HG02588 (cell line): ENCODE results near the gene SPSB4.
"Not testable (repeated sequence)": the region's sequence is repeated elsewhere in the genome, so short reads cannot be mapped to it uniquely, and the experiment has no call there.

Source experiments
- ATAC-seq: cut with Tn5 transposase; IDR thresholded peaks from one replicate; pipeline ENCODE4 v1.9.1; 2021; ENCODE audit warnings: mild to moderate bottlenecking, moderate library complexity; ENCODE audit not compliant: unreplicated experiment

The SPSB4 gene

DNA sequence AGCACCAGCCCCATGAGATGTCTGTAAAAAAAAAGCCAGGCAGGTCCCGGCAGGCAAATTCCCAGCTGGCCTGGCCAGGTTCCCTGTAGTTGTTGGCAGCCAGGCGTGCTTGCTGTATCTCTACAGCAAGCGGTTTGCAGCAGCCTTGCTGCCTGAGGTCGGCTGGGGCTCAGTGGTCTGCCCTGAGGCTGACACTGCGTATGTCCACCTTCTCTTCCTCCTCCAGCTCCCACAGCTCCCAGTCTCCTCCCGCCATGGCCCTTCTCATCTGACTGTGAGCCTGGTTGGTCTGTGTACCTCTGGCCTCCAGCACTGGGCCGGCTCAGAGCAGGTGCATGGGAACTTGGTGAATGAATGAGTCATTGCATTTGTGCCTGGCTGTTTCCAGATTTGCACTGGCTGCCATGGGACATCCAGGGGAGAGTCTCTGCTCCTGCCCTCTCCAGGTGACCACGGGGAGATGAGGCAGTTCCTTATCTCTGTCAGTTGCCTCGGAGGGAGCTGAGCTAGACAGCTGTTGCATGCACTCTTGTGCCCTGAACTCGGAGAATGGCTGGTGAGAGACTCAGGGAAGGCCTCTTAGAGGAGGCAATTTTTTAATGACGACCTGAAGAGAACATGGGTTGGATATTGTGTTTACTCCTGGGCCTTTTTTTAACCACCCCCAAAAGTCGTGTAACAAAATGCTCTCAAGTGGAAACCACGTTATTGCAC is 43.0 kb downstream of the SPSB4 start:
- ATAC-seq = no peak

DNA sequence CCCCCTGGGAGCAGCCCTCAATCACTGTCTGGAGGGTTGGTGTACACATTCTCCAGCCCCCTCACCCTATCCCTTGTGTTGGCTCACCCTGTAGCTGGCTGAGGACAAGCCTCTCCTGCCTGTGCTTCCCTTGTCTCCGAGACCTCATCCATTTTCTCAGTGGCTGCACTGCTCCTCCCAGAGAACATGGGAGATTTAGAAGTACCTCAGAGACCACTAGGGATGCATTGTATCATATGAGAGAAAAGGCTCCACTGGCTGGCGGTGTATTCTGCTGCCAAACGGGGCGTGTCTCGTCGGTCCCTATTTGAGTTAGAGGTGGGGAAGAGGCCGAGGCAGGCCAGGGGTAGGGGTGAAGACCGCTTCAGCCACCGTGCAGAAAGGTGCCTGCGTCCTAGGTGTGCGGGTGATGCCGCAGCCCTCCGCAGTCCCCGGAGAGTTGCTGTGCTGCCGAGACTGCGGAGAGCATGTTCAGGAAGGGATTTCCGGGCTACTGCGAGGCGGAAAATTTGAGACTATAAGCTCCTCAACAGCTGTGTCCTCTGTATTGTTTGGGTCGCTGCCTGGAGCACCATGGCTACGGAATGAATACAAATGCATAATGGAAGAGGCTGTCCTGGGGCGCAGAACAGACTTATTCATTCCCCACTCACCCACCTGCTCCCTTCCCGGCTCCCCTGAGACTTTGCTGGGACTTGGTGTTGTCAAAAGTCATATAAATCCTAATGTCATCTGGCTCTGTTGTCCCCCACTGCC is 43.8 kb downstream of the SPSB4 start:
- no peak for ATAC-seq

DNA sequence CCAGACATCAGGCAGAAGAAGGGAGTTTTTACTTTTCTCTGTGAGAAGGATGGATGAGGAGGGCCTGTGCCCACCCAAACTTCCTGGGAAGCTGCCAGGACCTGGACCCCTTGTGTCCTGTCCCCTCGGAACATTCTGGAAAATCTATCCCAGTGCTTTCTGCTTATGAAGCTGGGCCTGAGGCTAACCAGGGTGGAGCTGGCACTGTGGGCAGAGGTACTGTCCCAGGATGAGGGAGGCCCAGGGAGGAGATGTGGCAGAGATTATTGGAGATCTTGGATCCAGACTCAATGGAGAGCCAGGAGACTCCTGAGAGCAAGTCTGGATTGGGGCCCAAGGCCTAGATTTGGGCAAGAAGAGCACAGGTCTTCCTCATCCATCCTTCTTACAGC is 44.4 kb downstream of the SPSB4 start:
- ATAC-seq = no peak

DNA sequence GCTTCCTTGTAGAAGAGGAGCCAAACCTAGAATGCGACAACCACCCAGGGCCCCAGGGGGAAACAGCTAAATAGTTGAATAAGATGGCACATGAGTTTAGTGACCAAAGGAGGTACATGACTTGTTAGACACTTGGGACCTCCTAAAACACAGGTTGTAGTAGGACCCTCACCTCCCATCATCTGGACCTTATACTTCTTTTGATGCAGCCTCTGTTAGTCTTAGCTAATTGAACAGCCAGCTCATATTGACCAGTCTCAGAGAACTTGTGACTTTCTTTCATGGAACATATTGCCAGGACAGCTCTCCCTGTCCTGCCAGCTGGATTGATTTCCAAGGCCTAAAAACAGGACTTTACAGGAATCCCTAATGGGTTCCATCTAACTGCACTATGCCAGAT is 45.0 kb downstream of the SPSB4 start:
- ATAC-seq = no peak

DNA sequence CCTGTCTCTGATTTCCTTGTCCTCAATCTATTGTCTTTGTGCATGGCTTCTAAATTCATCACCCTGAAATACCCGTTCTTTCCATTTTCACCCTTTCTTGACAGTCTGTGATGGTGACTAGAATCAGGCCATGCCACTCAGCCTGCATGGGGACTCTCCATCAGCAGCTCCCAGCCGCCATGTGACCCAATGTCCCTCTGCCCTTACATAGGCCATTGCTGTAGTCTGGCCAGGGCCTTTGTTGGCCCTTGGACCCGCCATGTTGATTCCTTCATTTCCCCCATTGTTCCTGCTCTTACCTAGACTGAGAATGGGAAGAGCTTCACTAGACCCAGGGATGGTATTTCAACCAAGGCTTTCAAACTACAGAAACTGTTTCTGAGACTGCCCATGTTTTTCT is 45.8 kb downstream of the SPSB4 start:
- ATAC-seq = no peak

DNA sequence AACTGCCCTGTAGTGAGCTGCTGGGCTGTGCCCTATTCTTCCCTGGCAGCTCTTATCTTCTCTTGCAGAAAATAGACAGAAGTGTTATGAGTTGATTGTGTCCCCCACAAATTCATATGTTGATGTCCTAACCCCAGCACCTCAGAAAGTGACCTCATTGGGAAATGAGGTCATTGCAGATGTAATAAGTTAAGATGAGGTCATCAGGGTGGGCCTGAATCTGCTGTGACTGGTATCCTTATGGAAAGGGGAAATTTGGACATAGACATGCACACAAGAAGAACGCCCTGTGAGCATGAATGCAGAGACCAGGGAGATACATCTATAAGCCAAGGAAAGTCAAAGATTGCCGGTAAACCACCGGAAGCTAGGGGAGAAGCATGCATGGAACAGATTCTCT is 49.0 kb downstream of the SPSB4 start:
- ATAC-seq = no peak

DNA sequence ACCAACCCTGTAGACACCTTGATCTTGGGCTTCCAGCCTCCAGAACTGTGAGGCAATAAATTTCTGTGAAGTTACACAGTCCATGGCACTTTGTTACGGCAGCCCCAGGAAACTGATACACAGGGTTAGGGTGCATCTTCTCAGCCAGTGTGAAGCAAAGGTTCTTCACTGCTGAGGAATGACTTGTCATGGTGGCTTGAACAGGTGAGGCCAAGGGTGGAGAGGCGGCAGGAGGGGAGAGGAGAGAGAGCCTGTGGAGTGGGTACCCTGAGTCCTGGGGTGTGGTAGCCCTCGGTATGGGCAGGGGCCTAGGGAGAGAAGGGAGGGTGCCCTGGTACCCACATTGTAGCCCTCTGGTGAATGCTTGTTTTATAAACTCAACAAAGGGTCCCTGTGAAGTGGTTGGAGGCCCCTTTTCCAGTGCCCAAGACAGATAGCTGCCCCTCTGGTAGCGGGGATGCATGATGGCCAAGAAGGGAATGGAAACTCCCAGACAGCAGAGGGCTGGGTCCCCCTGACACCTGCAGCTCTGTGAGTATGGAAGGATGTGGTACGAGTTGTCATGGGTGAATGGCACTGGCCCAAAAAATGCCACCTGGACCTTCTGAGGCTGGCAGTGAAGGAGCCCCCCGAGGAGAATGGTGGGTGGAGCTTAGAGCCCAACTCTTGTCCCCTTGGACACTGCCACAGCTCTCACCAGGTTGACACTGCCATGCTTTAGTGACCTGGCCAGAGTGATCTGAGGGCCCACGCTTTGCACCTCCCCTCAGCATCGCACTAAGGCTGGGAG is 49.6 kb downstream of the SPSB4 start:
- no peak for ATAC-seq

DNA sequence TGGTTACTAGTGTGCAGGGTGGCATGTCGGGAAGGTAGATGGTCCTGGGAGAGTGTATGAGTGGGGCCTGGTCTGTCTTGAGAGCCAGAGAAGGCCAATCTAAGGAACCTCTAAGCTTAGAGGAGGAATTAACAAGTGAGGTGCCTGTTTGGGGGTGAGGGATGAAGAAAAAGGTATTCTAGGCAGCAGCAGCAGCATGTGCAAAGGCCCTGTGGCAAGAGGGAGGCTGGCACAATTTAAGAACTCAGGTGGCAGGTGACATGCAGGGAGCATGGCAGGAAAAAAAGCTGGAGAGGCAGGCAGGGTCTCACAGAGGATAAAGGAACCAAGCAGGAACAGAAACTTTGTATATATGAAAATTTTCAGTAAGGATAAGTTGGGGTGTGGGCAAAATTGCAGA is 51.2 kb downstream of the SPSB4 start:
- no peak for ATAC-seq

DNA sequence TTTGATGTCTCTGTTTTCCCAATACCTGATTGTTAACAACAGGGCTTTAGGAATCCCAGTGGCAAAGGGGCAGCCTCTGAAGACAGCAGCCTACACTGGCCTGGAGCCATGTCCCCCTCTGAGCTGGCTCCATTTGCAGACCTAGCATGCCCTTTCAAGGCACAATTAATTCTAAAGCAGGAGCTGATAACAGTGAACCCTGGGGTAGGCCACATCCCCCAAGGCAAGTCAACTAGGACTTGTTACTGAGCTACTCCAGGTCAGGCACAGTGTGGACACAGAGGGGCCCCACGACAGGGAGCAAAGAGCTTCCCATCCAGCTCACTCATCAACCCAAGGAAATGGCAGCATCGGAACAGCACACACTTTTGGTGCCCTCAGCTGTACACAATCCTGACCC is 51.9 kb downstream of the SPSB4 start:
- ATAC-seq = no peak

DNA sequence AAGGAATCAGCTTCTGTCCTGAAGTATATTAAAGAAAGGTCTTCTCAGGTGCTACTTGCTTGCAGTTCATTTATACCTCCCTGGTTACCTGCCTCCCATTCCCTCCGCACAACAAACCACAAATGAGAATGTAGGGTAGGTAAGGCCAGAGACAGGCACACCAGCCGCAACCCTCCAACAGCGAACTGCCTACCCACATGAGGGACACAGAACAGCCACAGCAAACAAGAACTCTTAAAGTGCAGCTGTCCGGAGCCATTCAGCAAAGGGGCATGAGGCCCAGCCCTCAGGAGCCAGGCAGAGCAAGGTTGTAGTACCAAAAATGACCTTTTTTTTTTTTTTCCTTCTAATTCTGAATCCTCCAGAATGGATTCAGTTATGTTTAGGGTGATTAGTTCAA is 52.4 kb downstream of the SPSB4 start:
- no peak for ATAC-seq

DNA sequence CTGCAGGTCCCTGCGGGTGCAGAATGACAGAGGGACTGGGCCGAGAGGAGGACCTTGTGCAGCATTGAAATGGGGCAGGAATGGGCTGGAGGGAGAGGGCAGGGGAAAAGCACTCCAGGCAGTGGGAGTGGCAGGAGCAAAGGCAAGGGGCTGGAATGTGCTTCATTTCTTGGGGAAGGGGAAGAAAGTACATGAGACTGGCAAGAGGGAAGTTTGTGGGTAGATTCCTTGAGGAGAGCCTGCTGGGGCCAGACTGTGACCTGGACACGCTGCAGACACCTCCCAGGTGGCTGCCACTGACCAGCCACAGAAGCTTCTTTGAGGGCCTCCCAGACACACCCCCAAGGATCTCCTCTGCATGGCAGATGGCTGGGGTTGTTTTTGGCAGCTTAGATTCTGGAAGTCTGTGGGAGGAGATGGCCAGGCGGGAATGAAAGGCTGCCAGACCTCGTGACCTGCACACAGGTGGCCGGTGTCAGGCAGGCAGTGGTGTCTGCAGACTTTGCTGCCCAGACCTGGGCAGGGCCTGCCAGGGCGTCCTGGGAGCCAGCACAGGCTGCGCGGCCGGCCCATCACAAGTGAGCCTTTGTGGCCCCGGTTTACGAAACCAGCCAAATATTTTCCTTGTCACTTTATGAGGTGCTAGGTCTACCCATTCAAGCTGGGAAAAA is 53.1 kb downstream of the SPSB4 start:
- ATAC-seq = no peak

DNA sequence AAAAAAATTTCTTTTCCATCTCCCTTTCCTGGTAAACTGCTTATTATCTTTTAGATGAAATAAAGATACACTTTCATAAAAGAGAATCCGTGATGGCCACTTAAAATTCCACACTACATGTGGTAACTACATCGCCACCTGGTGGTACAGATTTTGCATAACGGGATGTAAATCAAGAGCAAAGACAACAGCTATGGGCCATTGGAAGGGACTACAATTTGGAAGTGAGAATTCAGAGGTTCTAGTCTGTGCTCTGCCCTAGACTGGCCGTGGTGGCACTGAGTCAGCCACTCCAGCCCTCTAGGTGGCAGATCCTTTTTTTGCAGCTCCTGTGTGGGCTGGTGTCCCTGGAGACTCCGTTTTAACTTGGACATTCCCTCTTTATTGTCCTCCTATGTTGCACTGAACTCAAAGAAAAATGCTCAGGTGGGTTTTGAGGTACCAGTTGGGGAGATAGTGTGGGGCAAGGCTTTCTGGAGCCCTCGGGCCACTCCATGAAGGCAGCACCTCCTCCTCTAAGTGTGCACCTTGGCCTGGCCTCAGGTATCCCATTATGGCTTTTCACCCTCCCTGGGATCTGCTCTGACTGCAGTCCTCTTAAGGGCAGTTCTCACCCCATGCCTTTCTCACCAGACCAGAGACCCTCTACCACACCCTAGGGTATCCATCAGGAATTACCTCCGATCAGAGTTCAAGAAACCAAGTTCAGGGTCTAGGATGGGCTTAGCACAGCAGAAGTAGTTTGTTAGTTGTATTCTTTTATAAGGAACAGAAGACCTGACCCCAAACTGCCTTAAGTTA is 54.9 kb downstream of the SPSB4 start:
- ATAC-seq = no peak

DNA sequence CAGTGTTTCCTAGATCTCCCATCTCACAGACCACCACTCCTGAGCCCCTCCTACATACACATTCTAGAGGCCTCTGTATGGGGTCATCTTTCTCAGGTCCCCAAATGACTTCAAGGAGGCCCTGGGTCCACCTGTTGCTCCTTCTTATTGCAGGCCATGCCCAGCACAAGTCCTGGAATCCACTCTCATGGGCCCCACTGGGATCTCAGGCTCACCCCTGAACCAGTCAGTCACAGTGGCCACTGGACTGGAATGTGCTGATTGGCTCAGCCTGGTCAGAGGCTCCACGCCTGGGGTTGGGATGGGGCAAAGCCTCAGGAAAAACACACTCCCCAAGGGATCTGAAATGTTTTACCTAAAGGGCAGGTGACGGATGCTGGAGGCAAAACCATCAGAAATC is 55.7 kb downstream of the SPSB4 start:
- no peak for ATAC-seq

DNA sequence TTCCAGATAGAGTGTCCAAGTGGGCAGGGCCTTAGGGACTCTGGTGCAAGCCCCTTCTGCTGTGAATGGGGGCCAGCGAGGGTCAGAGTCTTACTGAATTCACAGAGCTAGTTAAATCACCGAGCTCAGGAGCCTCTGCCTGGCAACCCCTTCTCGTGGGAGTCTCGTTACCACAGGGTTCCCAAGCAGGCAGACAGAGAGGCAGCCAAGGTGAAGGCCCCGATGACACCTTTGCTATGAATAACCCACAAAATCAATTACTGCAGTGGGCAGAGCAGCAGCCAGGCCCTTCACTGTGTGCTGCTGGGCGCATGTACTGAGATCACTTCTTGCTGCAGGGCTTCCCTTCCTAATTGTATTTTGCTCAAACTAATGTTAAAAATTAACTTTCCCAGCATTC is 56.9 kb downstream of the SPSB4 start:
- ATAC-seq = no peak

DNA sequence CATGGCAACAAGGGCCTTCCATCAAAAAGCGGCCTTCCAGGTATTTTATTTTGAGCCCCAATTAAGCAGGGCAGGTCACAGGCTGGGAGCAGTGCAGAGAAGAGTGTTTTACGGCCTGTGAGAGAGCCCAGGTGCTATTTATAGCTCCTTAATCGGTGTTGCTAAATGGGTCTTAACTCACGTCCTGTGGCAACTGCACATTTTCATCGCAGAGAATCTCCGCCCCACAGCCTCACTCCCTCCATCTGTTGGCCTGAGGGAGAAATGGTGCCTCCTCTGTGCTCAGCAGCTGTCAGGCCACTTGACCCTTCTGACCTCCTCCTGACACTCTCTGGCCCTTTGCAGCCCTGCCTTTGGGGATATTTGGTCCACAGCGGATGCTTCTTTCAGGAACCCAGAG is 58.6 kb downstream of the SPSB4 start:
- no peak for ATAC-seq

DNA sequence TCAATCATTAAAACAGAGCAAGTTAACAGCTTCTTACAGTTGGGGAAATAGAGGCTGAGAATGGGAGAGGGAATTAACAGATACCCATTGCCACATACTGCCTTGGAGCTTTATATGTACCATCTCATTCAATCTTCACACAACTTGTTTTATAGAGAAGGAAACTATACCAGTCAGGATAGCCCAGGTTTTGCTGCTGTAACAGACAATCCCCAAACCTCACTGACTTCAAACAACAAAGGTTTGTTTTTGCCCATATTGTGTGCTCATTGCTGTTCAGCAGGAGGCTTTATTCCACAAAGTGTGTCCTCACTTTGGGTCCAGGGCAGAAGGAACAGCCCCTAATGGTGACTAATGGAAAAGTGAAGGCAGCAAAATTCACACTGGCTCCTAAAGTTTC is 59.2 kb downstream of the SPSB4 start:
- ATAC-seq = no peak

DNA sequence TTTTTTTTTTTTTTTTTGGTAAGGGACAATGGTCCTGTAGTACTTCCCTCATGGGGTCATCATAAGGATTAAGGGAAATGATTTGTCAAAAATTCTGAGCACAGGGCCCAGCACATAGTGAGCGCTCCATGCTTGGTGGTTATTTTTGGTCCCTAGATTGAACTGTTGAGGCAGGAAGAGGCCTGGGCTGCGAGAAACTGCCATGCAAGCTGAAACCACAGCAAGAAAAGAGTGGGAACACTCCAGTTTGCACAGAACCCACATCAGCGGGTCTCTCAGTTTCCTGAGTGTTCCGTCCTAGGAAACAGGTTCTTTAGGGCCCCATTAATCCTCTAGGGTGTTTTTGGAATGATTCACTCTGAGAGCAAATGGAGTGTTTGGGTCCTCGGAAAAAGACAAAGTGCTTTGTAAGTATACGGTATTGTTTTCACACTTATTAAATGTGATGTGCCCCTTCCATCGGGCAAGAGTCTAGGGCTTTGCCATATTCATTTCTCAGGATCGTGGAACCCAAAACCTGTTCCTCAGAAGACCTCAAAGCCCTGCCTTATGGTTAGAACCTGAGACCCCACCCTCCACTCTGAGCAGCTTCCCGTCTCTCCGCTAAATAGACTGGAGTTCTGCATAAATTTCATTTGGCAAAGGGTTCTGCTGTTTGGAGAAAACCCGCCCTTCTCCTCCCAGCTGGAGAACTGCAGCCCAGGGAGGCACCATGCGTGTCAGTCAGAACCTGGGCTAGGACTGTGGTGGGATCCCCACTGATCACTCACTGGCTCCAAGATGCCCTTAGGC is 60.4 kb downstream of the SPSB4 start:
- ATAC-seq = no peak

DNA sequence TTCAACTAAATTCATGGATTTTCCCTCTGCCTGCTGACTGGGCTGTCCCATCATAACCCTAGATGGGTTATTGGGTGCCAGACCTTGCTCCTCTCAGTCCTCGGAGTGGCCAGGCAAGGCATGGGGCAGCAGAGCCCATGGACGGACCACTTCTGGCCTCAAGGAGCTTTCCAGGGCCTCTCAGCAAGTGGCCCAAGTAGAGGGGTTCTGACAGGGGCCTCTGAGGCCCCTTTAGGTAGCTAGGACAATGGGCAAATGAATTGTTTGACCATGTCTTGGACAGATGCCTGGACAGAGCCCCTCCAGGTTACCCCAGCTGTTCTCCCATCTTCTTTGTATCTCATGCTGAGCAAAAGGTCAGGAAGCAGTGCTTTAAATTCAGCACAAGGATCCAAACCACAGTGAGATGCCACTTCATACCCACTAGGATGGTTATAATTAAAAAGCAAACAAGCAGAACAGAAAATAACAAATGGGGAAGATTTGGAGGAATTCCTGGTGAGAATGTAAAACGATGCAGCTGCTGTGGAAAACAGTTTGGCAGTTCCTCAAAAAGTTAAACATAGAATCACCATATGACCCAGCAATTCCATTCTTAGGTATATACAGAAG is 61.6 kb downstream of the SPSB4 start:
- no peak for ATAC-seq

DNA sequence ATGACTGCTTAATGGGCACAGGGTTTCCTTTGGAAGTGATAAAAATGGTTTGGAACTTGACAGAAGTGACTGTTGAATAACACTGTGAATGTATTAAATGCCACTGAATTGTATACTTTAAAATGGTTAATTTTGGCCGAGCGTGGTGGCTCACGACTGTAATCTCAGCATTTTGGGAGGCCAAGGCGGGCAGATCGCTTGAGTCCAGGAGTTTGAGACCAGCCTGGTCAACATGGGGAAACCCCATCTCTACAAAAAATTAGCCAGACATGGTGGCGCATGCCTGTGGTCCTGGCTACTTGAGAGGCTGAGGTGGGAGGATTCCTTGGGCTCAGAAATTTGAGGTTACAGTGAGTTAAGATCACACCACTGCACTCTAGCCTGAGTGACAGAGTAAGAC is 62.5 kb downstream of the SPSB4 start:
- ATAC-seq = not testable (repeated sequence)
